ENCODE data around the gene KCTD3. TPM values are rescaled to one million over a fixed set of nuclear protein-coding genes. Genes with fewer than 3 reads are reported as not detected.

KCTD3 gene
- total RNA-seq, 1 experiment from 2014 or later: 65.6 TPM

- no peaks in the 10 kb centered on the region for H3K36me3 ChIP-seq
- no peaks in the 10 kb centered on the region for H3K4me1 ChIP-seq
- no peaks in the 10 kb centered on the region for H3K9me3 ChIP-seq (replicated peaks)
- no peaks in the 10 kb centered on the region for H3K27me3 ChIP-seq
- H3K4me3 ChIP-seq: no peak overlapping the region
- no peak for DNase-seq
- no peak overlapping the region for H3K27ac ChIP-seq
Measured at GRCh38 chr1:215543806-215544205, 23.3 kb upstream of the KCTD3 start.

- Histone ChIP-seq H3K36me3 (no peaks in the 10 kb centered on the region), H3K27me3 (no peaks in the 10 kb centered on the region), H3K27ac (no peak overlapping the region), H3K4me1 (no peaks in the 10 kb centered on the region), H3K9me3 (replicated peaks) (no peaks in the 10 kb centered on the region), H3K4me3 (no peak overlapping the region)
- DNase-seq: no peak
Measured at GRCh38 chr1:215544566-215544965, 22.5 kb upstream of the KCTD3 start.

GRCh38 chr1:215545096-215545495 is 22.0 kb upstream of the KCTD3 start:
- no peak for DNase-seq
- Histone ChIP-seq H3K27ac (no peak overlapping the region), H3K4me3 (no peak overlapping the region), H3K9me3 (replicated peaks) (no peaks in the 10 kb centered on the region), H3K27me3 (no peaks in the 10 kb centered on the region), H3K4me1 (no peaks in the 10 kb centered on the region), H3K36me3 (no peaks in the 10 kb centered on the region)

- Histone ChIP-seq H3K27me3 (no peaks in the 10 kb centered on the region), H3K4me1 (no peaks in the 10 kb centered on the region), H3K36me3 (no peaks in the 10 kb centered on the region), H3K27ac (no peak overlapping the region), H3K4me3 (no peak overlapping the region), H3K9me3 (replicated peaks) (no peaks in the 10 kb centered on the region)
- DNase-seq: no peak
Measured at GRCh38 chr1:215547011-215547410, 20.1 kb upstream of the KCTD3 start.

GRCh38 chr1:215551806-215552205 is 15.3 kb upstream of the KCTD3 start:
- DNase-seq: no peak
- no peaks in the 10 kb centered on the region for H3K4me1 ChIP-seq
- H3K27ac ChIP-seq: no peak overlapping the region
- H3K9me3 ChIP-seq (replicated peaks): peaks cover 3% of the 10 kb centered on the region; the same call in 1 of the 2 replicates
- H3K4me3 ChIP-seq: no peak overlapping the region
- H3K27me3 ChIP-seq: no peaks in the 10 kb centered on the region
- no peaks in the 10 kb centered on the region for H3K36me3 ChIP-seq

- H3K27ac ChIP-seq: no peak overlapping the region
- no peak for DNase-seq
Measured at GRCh38 chr1:215554865-215555264, 12.2 kb upstream of the KCTD3 start.

GRCh38 chr1:215555531-215555930 is 11.6 kb upstream of the KCTD3 start:
- H3K27ac ChIP-seq: no peak overlapping the region
- no peaks in the 10 kb centered on the region for H3K36me3 ChIP-seq
- H3K27me3 ChIP-seq: no peaks in the 10 kb centered on the region
- no peak overlapping the region for H3K4me3 ChIP-seq
- DNase-seq: no peak
- peaks cover 3% of the 10 kb centered on the region; the same call in 1 of the 2 replicates for H3K4me1 ChIP-seq
- peaks cover 3% of the 10 kb centered on the region; the same call in 1 of the 2 replicates for H3K9me3 ChIP-seq (replicated peaks)

More at GRCh38 chr1:215554865-215555264, 12.2 kb upstream of the KCTD3 start:
- peaks cover 3% of the 10 kb centered on the region; the same call in 1 of the 2 replicates for H3K9me3 ChIP-seq (replicated peaks)
- peaks cover 3% of the 10 kb centered on the region; the same call in 1 of the 2 replicates for H3K4me1 ChIP-seq
- no peaks in the 10 kb centered on the region for H3K27me3 ChIP-seq
- H3K4me3 ChIP-seq: no peak overlapping the region
- no peaks in the 10 kb centered on the region for H3K36me3 ChIP-seq

GRCh38 chr1:215556996-215557395 is 10.1 kb upstream of the KCTD3 start:
- Histone ChIP-seq H3K9me3 (replicated peaks) (peaks cover 3% of the 10 kb centered on the region; the same call in 1 of the 2 replicates), H3K4me3 (0 out of 2 replicates have a peak overlapping the region, but pooled peaks have one; percentile 10), H3K27me3 (no peaks in the 10 kb centered on the region), H3K27ac (peak overlapping the region; percentile 24), H3K4me1 (peaks cover 3% of the 10 kb centered on the region; the same call in 1 of the 2 replicates), H3K36me3 (no peaks in the 10 kb centered on the region)
- DNase-seq: peak; percentile 65 to 77

- H3K4me1 ChIP-seq: peaks cover 3% of the 10 kb centered on the region; the same call in 1 of the 2 replicates
- H3K27me3 ChIP-seq: no peaks in the 10 kb centered on the region
- no peaks in the 10 kb centered on the region for H3K36me3 ChIP-seq
- no peak for DNase-seq
- peak overlapping the region; percentile 24 for H3K27ac ChIP-seq
- H3K9me3 ChIP-seq (replicated peaks): peaks cover 3% of the 10 kb centered on the region; the same call in 1 of the 2 replicates
- H3K4me3 ChIP-seq: 0 out of 2 replicates have a peak overlapping the region, but pooled peaks have one; percentile 10
Measured at GRCh38 chr1:215557504-215557903, 9.6 kb upstream of the KCTD3 start.

- no peak overlapping the region; the same call in 1 of the 2 replicates for H3K27ac ChIP-seq
- DNase-seq: peak in 1 of 2 experiments; percentile 18
- H3K36me3 ChIP-seq: no peaks in the 10 kb centered on the region
- peaks cover 3% of the 10 kb centered on the region; the same call in 1 of the 2 replicates for H3K9me3 ChIP-seq (replicated peaks)
- no peaks in the 10 kb centered on the region for H3K27me3 ChIP-seq
- H3K4me1 ChIP-seq: peaks cover 3% of the 10 kb centered on the region; the same call in 1 of the 2 replicates
- H3K4me3 ChIP-seq: no peak overlapping the region
Measured at GRCh38 chr1:215557992-215558626, 9.0 kb upstream of the KCTD3 start.

GRCh38 chr1:215567491-215568298 is 591 bp downstream of the KCTD3 start:
- H3K36me3 ChIP-seq: no peaks in the 10 kb centered on the region
- H3K27me3 ChIP-seq: no peaks in the 10 kb centered on the region
- no peaks in the 10 kb centered on the region for H3K9me3 ChIP-seq (replicated peaks)
- peak overlapping the region; percentile 88 for H3K27ac ChIP-seq
- peak; percentile 78 to 86 for DNase-seq
- no peaks in the 10 kb centered on the region for H3K4me1 ChIP-seq
- peak overlapping the region; percentile 73 for H3K4me3 ChIP-seq

- DNase-seq: peak; percentile 20 to 65
- peak overlapping the region; percentile 88 for H3K27ac ChIP-seq
Measured at GRCh38 chr1:215568299-215568692, 1.2 kb downstream of the KCTD3 start.

GRCh38 chr1:215569986-215570824 is 3.1 kb downstream of the KCTD3 start:
- no peak for DNase-seq
- Histone ChIP-seq H3K4me1 (no peaks in the 10 kb centered on the region), H3K36me3 (peaks cover 12% of the 10 kb centered on the region), H3K27me3 (no peaks in the 10 kb centered on the region), H3K4me3 (no peak overlapping the region), H3K27ac (no peak overlapping the region), H3K9me3 (replicated peaks) (no peaks in the 10 kb centered on the region)

More at GRCh38 chr1:215568299-215568692, 1.2 kb downstream of the KCTD3 start:
- H3K36me3 ChIP-seq: 0 out of 2 replicates have a peak, but pooled peaks cover 1% of the 10 kb centered on the region
- H3K27me3 ChIP-seq: no peaks in the 10 kb centered on the region
- no peaks in the 10 kb centered on the region for H3K9me3 ChIP-seq (replicated peaks)
- H3K4me3 ChIP-seq: peak overlapping the region; percentile 73
- H3K4me1 ChIP-seq: no peaks in the 10 kb centered on the region

GRCh38 chr1:215581896-215582295 is 14.8 kb downstream of the KCTD3 start:
- Histone ChIP-seq H3K4me3 (no peak overlapping the region), H3K27me3 (no peaks in the 10 kb centered on the region), H3K9me3 (replicated peaks) (no peaks in the 10 kb centered on the region), H3K4me1 (no peaks in the 10 kb centered on the region), H3K36me3 (peaks cover 56% of the 10 kb centered on the region), H3K27ac (no peak overlapping the region)
- no peak for DNase-seq
